ENCODE data around the gene FAM168A. TPM values are rescaled to one million over a fixed set of nuclear protein-coding genes. Genes with fewer than 3 reads are reported as not detected.

FAM168A gene
- total RNA-seq, 1 experiment from 2014 or later, result 12.9 TPM

GRCh38 chr11:73391665-73392064, 206.2 kb downstream of the FAM168A start:
- Histone ChIP-seq H3K4me1 (ENCODE audit: low read length) (peaks cover 63% of the 10 kb centered on the region), H3K9me3 (ENCODE audit: low read length) (no peaks in the 10 kb centered on the region), H3K36me3 (ENCODE audit: insufficient read depth, low read length) (peaks cover 15% of the 10 kb centered on the region), H3K9ac (ENCODE audit: low read length) (no peak overlapping the region), H3K4me2 (ENCODE audit: low read depth, low read length, poor library complexity, severe bottlenecking) (no peak overlapping the region), H4K20me1 (ENCODE audit: insufficient read depth, low read depth, low read length) (peaks cover 16% of the 10 kb centered on the region; the same call in 1 of the 2 replicates), H2AFZ (ENCODE audit: low read length) (no peak overlapping the region), H3K27ac (ENCODE audit: low read length) (no peak overlapping the region), H3K4me3 (ENCODE audit: low read length) (no peak overlapping the region), H3K27me3 (ENCODE audit: low read length) (no peaks in the 10 kb centered on the region), H3K79me2 (ENCODE audit: low read length) (peaks cover 46% of the 10 kb centered on the region), H3K9me2 (replicated peaks; ENCODE audit: insufficient read depth, low read length) (no peaks in the 10 kb centered on the region)
- no peak for DNase-seq

DNA sequence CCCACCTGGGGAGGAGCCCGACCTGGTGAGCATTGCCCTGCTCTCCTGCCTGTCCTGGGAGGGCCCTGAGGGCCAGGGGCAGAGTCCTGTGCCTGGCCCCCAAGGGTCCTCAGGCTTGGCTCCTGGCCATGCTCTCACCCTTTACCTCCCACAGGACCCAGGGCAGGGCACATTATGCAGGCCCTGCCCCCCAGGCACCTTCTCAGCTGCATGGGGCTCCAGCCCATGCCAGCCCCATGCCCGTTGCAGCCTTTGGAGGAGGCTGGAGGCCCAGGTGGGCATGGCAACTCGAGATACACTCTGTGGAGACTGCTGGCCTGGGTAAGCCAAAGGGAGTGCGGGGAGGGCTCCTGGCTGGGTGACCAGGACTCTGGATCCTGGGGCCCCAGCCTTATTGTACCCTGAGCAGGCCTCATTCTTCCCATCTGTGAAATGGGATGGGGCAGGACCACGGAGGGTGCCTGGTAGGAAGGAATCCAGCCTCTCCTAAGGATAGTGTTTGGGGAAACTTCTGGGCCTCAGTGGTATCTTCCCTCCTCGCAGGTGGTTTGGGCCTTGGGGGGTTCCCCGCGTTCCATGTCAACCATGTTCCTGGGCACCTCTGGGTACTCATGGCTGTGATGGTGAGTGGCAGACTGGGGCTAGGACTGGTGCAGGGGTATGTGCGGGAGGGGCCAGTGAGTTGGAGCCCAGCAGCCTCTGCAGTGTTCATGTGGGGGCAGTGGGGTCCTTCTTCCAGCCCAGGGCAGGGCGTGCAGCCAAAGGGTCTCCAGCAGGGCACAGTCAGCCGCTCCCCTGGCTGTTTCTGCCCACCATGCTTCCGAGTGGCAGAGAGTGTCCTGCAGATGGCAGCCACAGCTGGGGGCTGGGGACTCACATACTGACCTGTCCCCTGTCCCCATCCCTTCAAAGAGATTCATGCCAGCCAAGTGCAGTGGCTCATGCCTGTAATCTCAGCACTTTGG, 207.0 kb downstream of the FAM168A start:
- no peaks in the 10 kb centered on the region for H3K9me2 ChIP-seq (replicated peaks; ENCODE audit: insufficient read depth, low read length)
- peaks cover 71% of the 10 kb centered on the region for H3K4me1 ChIP-seq (ENCODE audit: low read length)
- H3K4me2 ChIP-seq (ENCODE audit: low read depth, low read length, poor library complexity, severe bottlenecking), result no peak overlapping the region
- no peak overlapping the region for H3K4me3 ChIP-seq (ENCODE audit: low read length)
- no peaks in the 10 kb centered on the region for H3K27me3 ChIP-seq (ENCODE audit: low read length)
- H3K9ac ChIP-seq (ENCODE audit: low read length), result 0 out of 2 replicates have a peak overlapping the region, but pooled peaks have one; percentile 18
- peak overlapping the region; percentile 55 for H3K27ac ChIP-seq (ENCODE audit: low read length)
- DNase-seq, result no peak
- no peak overlapping the region for H2AFZ ChIP-seq (ENCODE audit: low read length)
- H3K79me2 ChIP-seq (ENCODE audit: low read length), result peaks cover 54% of the 10 kb centered on the region
- no peaks in the 10 kb centered on the region for H3K9me3 ChIP-seq (ENCODE audit: low read length)
- peaks cover 15% of the 10 kb centered on the region for H3K36me3 ChIP-seq (ENCODE audit: insufficient read depth, low read length)
- H4K20me1 ChIP-seq (ENCODE audit: insufficient read depth, low read depth, low read length), result peaks cover 16% of the 10 kb centered on the region; the same call in 1 of the 2 replicates

- Histone ChIP-seq H3K27ac (ENCODE audit: low read length) (peak overlapping the region; percentile 55), H3K27me3 (ENCODE audit: low read length) (no peaks in the 10 kb centered on the region), H3K4me3 (ENCODE audit: low read length) (no peak overlapping the region), H3K9me3 (ENCODE audit: low read length) (no peaks in the 10 kb centered on the region), H3K9ac (ENCODE audit: low read length) (peak overlapping the region; percentile 22; the same call in 1 of the 2 replicates), H3K4me2 (ENCODE audit: low read depth, low read length, poor library complexity, severe bottlenecking) (peak overlapping the region; percentile 13), H3K36me3 (ENCODE audit: insufficient read depth, low read length) (peaks cover 13% of the 10 kb centered on the region), H4K20me1 (ENCODE audit: insufficient read depth, low read depth, low read length) (peaks cover 14% of the 10 kb centered on the region; the same call in 1 of the 2 replicates), H3K79me2 (ENCODE audit: low read length) (peaks cover 61% of the 10 kb centered on the region), H3K9me2 (replicated peaks; ENCODE audit: insufficient read depth, low read length) (no peaks in the 10 kb centered on the region), H2AFZ (ENCODE audit: low read length) (no peak overlapping the region), H3K4me1 (ENCODE audit: low read length) (peaks cover 81% of the 10 kb centered on the region)
- no peak for DNase-seq
These were observed 208.0 kb downstream of the FAM168A start for GRCh38 chr11:73389916-73390315.

- H3K4me2 ChIP-seq (ENCODE audit: low read depth, low read length, poor library complexity, severe bottlenecking), result peak overlapping the region; percentile 13
- H2AFZ ChIP-seq (ENCODE audit: low read length), result no peak overlapping the region
- peaks cover 10% of the 10 kb centered on the region; the same call in 1 of the 2 replicates for H4K20me1 ChIP-seq (ENCODE audit: insufficient read depth, low read depth, low read length)
- H3K79me2 ChIP-seq (ENCODE audit: low read length), result peaks cover 68% of the 10 kb centered on the region
- H3K9me3 ChIP-seq (ENCODE audit: low read length), result no peaks in the 10 kb centered on the region
- H3K4me3 ChIP-seq (ENCODE audit: low read length), result no peak overlapping the region
- peak overlapping the region; percentile 15; the same call in 1 of the 2 replicates for H3K9ac ChIP-seq (ENCODE audit: low read length)
- H3K4me1 ChIP-seq (ENCODE audit: low read length), result peaks cover 89% of the 10 kb centered on the region
- no peaks in the 10 kb centered on the region for H3K27me3 ChIP-seq (ENCODE audit: low read length)
- no peaks in the 10 kb centered on the region for H3K9me2 ChIP-seq (replicated peaks; ENCODE audit: insufficient read depth, low read length)
- peak overlapping the region; percentile 97; the same call in 1 of the 2 replicates for H3K27ac ChIP-seq (ENCODE audit: low read length)
- peaks cover 5% of the 10 kb centered on the region; the same call in 1 of the 2 replicates for H3K36me3 ChIP-seq (ENCODE audit: insufficient read depth, low read length)
- DNase-seq, result no peak
These were observed 208.8 kb downstream of the FAM168A start for GRCh38 chr11:73389134-73389525.

GRCh38 chr11:73388265-73389133, 209.4 kb downstream of the FAM168A start:
- H3K36me3 ChIP-seq (ENCODE audit: insufficient read depth, low read length), result no peaks in the 10 kb centered on the region
- no peaks in the 10 kb centered on the region for H3K9me2 ChIP-seq (replicated peaks; ENCODE audit: insufficient read depth, low read length)
- H3K9ac ChIP-seq (ENCODE audit: low read length), result peak overlapping the region; percentile 98
- no peaks in the 10 kb centered on the region for H3K27me3 ChIP-seq (ENCODE audit: low read length)
- peaks cover 10% of the 10 kb centered on the region; the same call in 1 of the 2 replicates for H4K20me1 ChIP-seq (ENCODE audit: insufficient read depth, low read depth, low read length)
- H3K4me1 ChIP-seq (ENCODE audit: low read length), result peaks cover 95% of the 10 kb centered on the region
- H3K27ac ChIP-seq (ENCODE audit: low read length), result peak overlapping the region; percentile 97
- H3K9me3 ChIP-seq (ENCODE audit: low read length), result no peaks in the 10 kb centered on the region
- peak; percentile 42 for DNase-seq
- H3K79me2 ChIP-seq (ENCODE audit: low read length), result peaks cover 74% of the 10 kb centered on the region
- peak overlapping the region; percentile 72 for H3K4me2 ChIP-seq (ENCODE audit: low read depth, low read length, poor library complexity, severe bottlenecking)
- peak overlapping the region; percentile 22; the same call in 1 of the 2 replicates for H3K4me3 ChIP-seq (ENCODE audit: low read length)
- H2AFZ ChIP-seq (ENCODE audit: low read length), result no peak overlapping the region

DNA sequence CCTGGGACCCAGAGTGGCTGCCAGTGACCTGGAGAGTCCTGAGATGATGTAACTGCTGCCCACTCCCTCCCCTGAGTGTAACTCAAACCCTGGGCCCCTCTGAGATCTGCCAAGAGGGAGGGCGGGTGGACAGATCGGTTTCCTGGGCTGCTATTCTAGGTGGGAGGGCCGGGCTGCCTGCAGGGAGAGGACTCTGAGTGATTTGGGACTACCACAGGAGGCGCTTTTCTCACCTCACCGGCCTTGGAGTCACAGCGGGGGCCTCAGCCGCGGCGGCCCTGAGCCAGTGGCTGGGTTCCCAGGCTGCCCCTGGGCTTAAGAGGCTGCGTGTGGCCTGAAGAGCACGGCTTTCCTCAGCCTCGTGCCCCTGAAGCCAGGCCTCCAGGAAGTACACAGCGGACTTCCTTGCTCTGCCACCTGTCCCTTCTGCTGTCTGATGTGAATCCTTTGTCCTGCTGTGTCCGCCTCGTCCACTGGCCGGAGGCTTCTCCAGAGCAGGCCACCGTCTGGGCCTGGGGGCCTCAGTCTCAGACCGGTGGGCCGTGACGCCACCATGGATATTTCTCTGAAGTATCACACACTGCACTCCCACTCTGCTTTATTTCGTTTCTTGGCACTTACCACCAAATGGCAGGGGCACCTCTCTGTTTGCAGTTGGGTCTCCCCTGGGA, 210.2 kb downstream of the FAM168A start:
- Histone ChIP-seq H3K9me2 (replicated peaks; ENCODE audit: insufficient read depth, low read length) (no peaks in the 10 kb centered on the region), H2AFZ (ENCODE audit: low read length) (no peak overlapping the region), H3K27me3 (ENCODE audit: low read length) (no peaks in the 10 kb centered on the region), H4K20me1 (ENCODE audit: insufficient read depth, low read depth, low read length) (0 out of 2 replicates have a peak, but pooled peaks cover 10% of the 10 kb centered on the region), H3K4me1 (ENCODE audit: low read length) (peaks cover 97% of the 10 kb centered on the region), H3K9ac (ENCODE audit: low read length) (peak overlapping the region; percentile 98), H3K27ac (ENCODE audit: low read length) (peak overlapping the region; percentile 97), H3K9me3 (ENCODE audit: low read length) (no peaks in the 10 kb centered on the region), H3K79me2 (ENCODE audit: low read length) (peaks cover 82% of the 10 kb centered on the region), H3K4me3 (ENCODE audit: low read length) (peak overlapping the region; percentile 97; the same call in 1 of the 2 replicates), H3K4me2 (ENCODE audit: low read depth, low read length, poor library complexity, severe bottlenecking) (peak overlapping the region; percentile 72), H3K36me3 (ENCODE audit: insufficient read depth, low read length) (no peaks in the 10 kb centered on the region)
- DNase-seq, result peak; percentile 44

DNA sequence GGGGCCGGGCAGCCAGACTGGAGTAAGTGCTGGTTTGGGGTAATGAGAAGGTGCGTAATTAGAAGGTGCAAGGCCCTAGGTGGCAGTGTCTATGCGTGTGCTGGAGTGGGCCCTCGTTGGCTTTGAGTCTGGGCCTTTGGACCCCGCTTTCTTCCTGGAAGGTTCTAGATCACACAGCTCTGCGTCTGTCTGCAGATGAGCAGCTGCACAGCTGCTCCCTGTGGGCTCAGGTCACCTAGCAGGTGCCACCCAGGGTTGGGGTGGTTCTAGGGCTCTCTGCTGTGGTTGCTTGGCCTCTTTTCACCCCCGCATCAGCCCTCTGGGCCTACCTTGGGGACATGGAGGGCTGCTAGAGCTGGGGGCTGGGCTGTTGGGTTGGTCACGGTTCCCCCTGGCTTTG, 211.4 kb downstream of the FAM168A start:
- no peaks in the 10 kb centered on the region for H3K27me3 ChIP-seq (ENCODE audit: low read length)
- H3K4me2 ChIP-seq (ENCODE audit: low read depth, low read length, poor library complexity, severe bottlenecking), result peak overlapping the region; percentile 72
- no peak overlapping the region for H2AFZ ChIP-seq (ENCODE audit: low read length)
- peaks cover 100% of the 10 kb centered on the region for H3K4me1 ChIP-seq (ENCODE audit: low read length)
- peak; percentile 63 for DNase-seq
- H4K20me1 ChIP-seq (ENCODE audit: insufficient read depth, low read depth, low read length), result peaks cover 19% of the 10 kb centered on the region; the same call in 1 of the 2 replicates
- H3K9ac ChIP-seq (ENCODE audit: low read length), result peak overlapping the region; percentile 98
- no peaks in the 10 kb centered on the region for H3K9me3 ChIP-seq (ENCODE audit: low read length)
- H3K36me3 ChIP-seq (ENCODE audit: insufficient read depth, low read length), result no peaks in the 10 kb centered on the region
- peak overlapping the region; percentile 97 for H3K27ac ChIP-seq (ENCODE audit: low read length)
- peaks cover 94% of the 10 kb centered on the region for H3K79me2 ChIP-seq (ENCODE audit: low read length)
- H3K9me2 ChIP-seq (replicated peaks; ENCODE audit: insufficient read depth, low read length), result no peaks in the 10 kb centered on the region
- H3K4me3 ChIP-seq (ENCODE audit: low read length), result peak overlapping the region; percentile 97

All from Karpas-422 (cell line).